Measurements from ENCODE around the gene KDM5A. TPM values are rescaled to one million over a fixed set of nuclear protein-coding genes. Genes with fewer than 3 reads are reported as not detected.

Gene KDM5A
- total and polyA plus RNA-seq, 10 of the 15 experiments (the other 5 are each of a cell fraction or from before 2014, with no cell fraction given): 9.0 to 59.9 (median 27.7) TPM

GRCh38 chr12:321606-322326 lies 67.4 kb downstream of the KDM5A start:
- ChIA-PET SMC1A (ENCODE audit: uncharacterized antibody, unreplicated experiment) (interaction anchor here (1.4 kb wide), 1 partner anchor 10 kb away, joined by 3 read pairs; no protein-coding TSS in a partner anchor), RAD21 (ENCODE audit: unreplicated experiment) (no interaction called here), POLR2A (interaction anchor here (0.6 kb wide), 1 partner anchor 109 kb away, joined by 3 read pairs; no protein-coding TSS in a partner anchor), CTCF (interaction anchor here (0.6 to 1.1 kb wide), 2 partner anchors 10 to 36 kb away, joined by 3 to 4 read pairs; no protein-coding TSS in a partner anchor)
- H3K27me3 ChIP-seq (replicated peaks in 1 of 2; ENCODE audit: control insufficient read depth in 2 of 2, insufficient read depth in 2 of 2, low read length in 1 of 2): no peaks in the 10 kb centered on the region
- H3K4me2 ChIP-seq (ENCODE audit: control insufficient read depth, insufficient read depth): no peak overlapping the region
- ATAC-seq (no peak), FAIRE-seq (no peak), DNase-seq (ENCODE audit: low read depth, low spot score) (no peak)
- TF ChIP-seq IKZF2 (IDR thresholded peaks at IDR 0.05): no peak
- TF ChIP-seq CTCF (IDR thresholded peaks at IDR 0.05 in 2 of 3, conservative IDR thresholded peaks at IDR 0.05 in 1 of 3; ENCODE audit: control insufficient read depth in 2 of 3, extremely low read depth in 1 of 3, insufficient read depth in 1 of 3, low read depth in 3 of 3, low read length in 3 of 3): 0 out of 6 replicates have a peak, but pooled peaks of 1 of the 3 experiments have one; percentile 8
- H4K20me1 ChIP-seq (ENCODE audit: control insufficient read depth, insufficient read depth): no peaks in the 10 kb centered on the region
- H3K4me1 ChIP-seq (ENCODE audit: control insufficient read depth, insufficient read depth, low read length): no peaks in the 10 kb centered on the region
- peaks cover 15 to 43% of the 10 kb centered on the region in 2 experiments for H3K36me3 ChIP-seq (ENCODE audit: control insufficient read depth in 2 of 2, insufficient read depth in 2 of 2, low read length in 1 of 2)
- in situ Hi-C loops (cut with MboI) (no loop called here), intact Hi-C loops (cut with micrococcal nuclease; ENCODE audit: unreplicated experiment) (no loop called here)
- no peaks in the 10 kb centered on the region for H3K9me3 ChIP-seq (replicated peaks; ENCODE audit: control insufficient read depth, insufficient read depth, low read length)
- no TSS peak for BruUV-seq (replicated peaks)
- H3K4me3 ChIP-seq: no peak overlapping the region
- WGBS (ENCODE audit: insufficient coverage, insufficient replicate concordance, low lambda C conversion rate, missing lambda C conversion rate): 94% methylated on average over 1 of the region's 1 CpG
- H3K9ac ChIP-seq (ENCODE audit: control insufficient read depth, insufficient read depth, low read length): no peak overlapping the region
- no peak overlapping the region for H3K27ac ChIP-seq (ENCODE audit: control insufficient read depth, insufficient read depth)
- H2AFZ ChIP-seq (ENCODE audit: control insufficient read depth, low read depth, low read length): no peak overlapping the region
- H3K79me2 ChIP-seq (ENCODE audit: control insufficient read depth, insufficient read depth, low read length): no peaks in the 10 kb centered on the region
